ENCODE measurements around the gene PDE5A. TPM values are rescaled to one million over a fixed set of nuclear protein-coding genes. Genes with fewer than 3 reads are reported as not detected.
"Not testable (repeated sequence)": the region's sequence is repeated elsewhere in the genome, so short reads cannot be mapped to it uniquely, and the experiment has no call there.

The PDE5A gene
- total RNA-seq, 1 experiment from 2014 or later: 8.1 TPM

- Histone ChIP-seq H3K9me2 (replicated peaks; ENCODE audit: low read length) (no peaks in the 10 kb centered on the region), H3K4me2 (ENCODE audit: low read length) (no peak overlapping the region), H3K27me3 (ENCODE audit: low read length) (no peaks in the 10 kb centered on the region), H2AFZ (ENCODE audit: low read length) (no peak overlapping the region), H3K9me3 (ENCODE audit: low read length) (no peaks in the 10 kb centered on the region), H3K36me3 (ENCODE audit: low read depth, low read length) (no peaks in the 10 kb centered on the region), H3K4me3 (ENCODE audit: low read length) (no peak overlapping the region), H3K9ac (ENCODE audit: low read length) (no peak overlapping the region), H3K4me1 (ENCODE audit: insufficient read depth, low read length) (no peaks in the 10 kb centered on the region), H3F3A (ENCODE audit: low read length, unreplicated experiment) (no peaks in the 10 kb centered on the region), H3K27ac (ENCODE audit: low read length) (no peak overlapping the region), H3K79me2 (ENCODE audit: low read length) (no peaks in the 10 kb centered on the region), H4K20me1 (ENCODE audit: low read length) (no peaks in the 10 kb centered on the region)
- ATAC-seq: no peak
- no TSS peak for BruUV-seq (replicated peaks)
- TF ChIP-seq EZH2 (IDR thresholded peaks at IDR 0.05; ENCODE audit: low read length, unreplicated experiment): no peak
- no peak for TF ChIP-seq EZH2phosphoT487 (IDR thresholded peaks at IDR 0.05; ENCODE audit: borderline replicate concordance, low read length)
- no peak for TF ChIP-seq CTCF (conservative IDR thresholded peaks at IDR 0.05; ENCODE audit: low read depth, low read length)
- intact Hi-C loops (cut with micrococcal nuclease): no loop called here
- no peak for DNase-seq
- ChIA-PET CTCF (no interaction called here), POLR2A (ENCODE audit: unreplicated experiment) (no interaction called here)
These were observed 9.8 kb upstream of the PDE5A start for GRCh38 chr4:119638359-119638758.

GRCh38 chr4:119636851-119637250 lies 8.2 kb upstream of the PDE5A start:
- BruUV-seq (replicated peaks); H3K9ac ChIP-seq (ENCODE audit: low read length); H3K9me2 ChIP-seq (replicated peaks; ENCODE audit: low read length); H3F3A ChIP-seq (ENCODE audit: low read length, unreplicated experiment); H2AFZ ChIP-seq (ENCODE audit: low read length); ATAC-seq; H3K4me2 ChIP-seq (ENCODE audit: low read length); CTCF ChIA-PET; H4K20me1 ChIP-seq (ENCODE audit: low read length); H3K4me3 ChIP-seq (ENCODE audit: low read length); H3K27me3 ChIP-seq (ENCODE audit: low read length); H3K27ac ChIP-seq (ENCODE audit: low read length); H3K9me3 ChIP-seq (ENCODE audit: low read length); POLR2A ChIA-PET (ENCODE audit: unreplicated experiment); H3K36me3 ChIP-seq (ENCODE audit: low read depth, low read length); intact Hi-C loops (cut with micrococcal nuclease); H3K79me2 ChIP-seq (ENCODE audit: low read length); H3K4me1 ChIP-seq (ENCODE audit: insufficient read depth, low read length): not testable (repeated sequence)
- peak; percentile 27 for DNase-seq

GRCh38 chr4:119632216-119632615 lies 3.6 kb upstream of the PDE5A start:
- TF ChIP-seq EZH2 (IDR thresholded peaks at IDR 0.05; ENCODE audit: low read length, unreplicated experiment) (no peak), EZH2phosphoT487 (IDR thresholded peaks at IDR 0.05; ENCODE audit: borderline replicate concordance, low read length) (no peak), CTCF (conservative IDR thresholded peaks at IDR 0.05; ENCODE audit: low read depth, low read length) (no peak)
- CTCF ChIA-PET: no interaction called here
- Histone ChIP-seq H3F3A (ENCODE audit: low read length, unreplicated experiment) (no peaks in the 10 kb centered on the region), H3K9me2 (replicated peaks; ENCODE audit: low read length) (no peaks in the 10 kb centered on the region), H3K4me2 (ENCODE audit: low read length) (peak overlapping the region; percentile 68), H3K9me3 (ENCODE audit: low read length) (no peaks in the 10 kb centered on the region), H3K27me3 (ENCODE audit: low read length) (no peaks in the 10 kb centered on the region), H3K79me2 (ENCODE audit: low read length) (no peaks in the 10 kb centered on the region), H4K20me1 (ENCODE audit: low read length) (no peaks in the 10 kb centered on the region), H3K4me1 (ENCODE audit: insufficient read depth, low read length) (peaks cover 18% of the 10 kb centered on the region), H3K27ac (ENCODE audit: low read length) (no peak overlapping the region), H3K36me3 (ENCODE audit: low read depth, low read length) (no peaks in the 10 kb centered on the region), H3K9ac (ENCODE audit: low read length) (no peak overlapping the region), H2AFZ (ENCODE audit: low read length) (no peak overlapping the region), H3K4me3 (ENCODE audit: low read length) (no peak overlapping the region)
- no TSS peak for BruUV-seq (replicated peaks)
- ATAC-seq (no peak; the same call in 1 of the 2 replicates), DNase-seq (peak; percentile 64)
- POLR2A ChIA-PET (ENCODE audit: unreplicated experiment): no interaction called here
- intact Hi-C loops (cut with micrococcal nuclease): no loop called here
